HepG2 (cell line): ENCODE results near the gene GGA3. TPM values are rescaled to one million over a fixed set of nuclear protein-coding genes. Genes with fewer than 3 reads are reported as not detected.

ENCODE experiments used
- AKNA ChIP-seq: sonication (generic); formaldehyde crosslinking; IDR thresholded peaks from 2 replicates; pipeline ENCODE4 v1.4.0; 2020; ENCODE audit warnings: missing genetic modification reagents, borderline replicate concordance
- CHD4 ChIP-seq: fragments of 200-600 bp; sonication (generic); IDR thresholded peaks from 2 replicates; pipeline ENCODE4 v1.7.0; 2017; ENCODE audit warnings: mild to moderate bottlenecking, low read length, borderline replicate concordance
- PCBP1 ChIP-seq: fragments of 200-400 bp; formaldehyde crosslinking; IDR thresholded peaks from 2 replicates; pipeline ENCODE4 v1.6.1; 2017; ENCODE audit warnings: mild to moderate bottlenecking, low read depth, low read length, borderline replicate concordance
- PTBP1 ChIP-seq: fragments of 200-400 bp; formaldehyde crosslinking; IDR thresholded peaks from 2 replicates; pipeline ENCODE4 v1.6.1; 2018; ENCODE audit warnings: low read length, low read depth; ENCODE audit not compliant: poor library complexity, severe bottlenecking
- RBAK ChIP-seq: sonication (generic); formaldehyde crosslinking; IDR thresholded peaks from 2 replicates; pipeline ENCODE4 v1.5.1; 2020; ENCODE audit warnings: mild to moderate bottlenecking, missing genetic modification reagents
- RELA ChIP-seq: sonication (generic); formaldehyde crosslinking; IDR thresholded peaks from 2 replicates; pipeline ENCODE4 v1.4.0; 2020; ENCODE audit warnings: missing genetic modification reagents
- SNAPC5 ChIP-seq: sonication (generic); formaldehyde crosslinking; IDR thresholded peaks from 2 replicates; pipeline ENCODE4 v1.8.1; 2023; ENCODE audit warnings: mild to moderate bottlenecking, missing genetic modification reagents, borderline replicate concordance
- STAT6 ChIP-seq: sonication (generic); formaldehyde crosslinking; IDR thresholded peaks from 2 replicates; pipeline ENCODE4 v1.4.0; 2020; ENCODE audit warnings: missing genetic modification reagents, mild to moderate bottlenecking, borderline replicate concordance
- ZKSCAN5 ChIP-seq: sonication (generic); formaldehyde crosslinking; IDR thresholded peaks from 2 replicates; pipeline ENCODE4 v1.5.1; 2020; ENCODE audit warnings: mild to moderate bottlenecking, missing genetic modification reagents
- ZNF503 ChIP-seq: sonication (generic); formaldehyde crosslinking; IDR thresholded peaks from 2 replicates; pipeline ENCODE4 v1.4.0; 2020; ENCODE audit warnings: missing genetic modification reagents
- ZNF629 ChIP-seq: sonication (generic); formaldehyde crosslinking; conservative IDR thresholded peaks from 2 replicates; pipeline ENCODE4 v1.5.0; 2020; ENCODE audit warnings: missing genetic modification reagents
- ZSCAN25 ChIP-seq: sonication (generic); formaldehyde crosslinking; IDR thresholded peaks from 2 replicates; pipeline ENCODE4 v1.8.0; 2022; ENCODE audit warnings: mild to moderate bottlenecking, missing genetic modification reagents
- polyA plus RNA-seq, 8 experiments: library from polyadenylated mRNA; depleted of rRNA in 3 of 8; stranded (reverse) in 7 of 8; unstranded in 1 of 8; fragments of >200 nt; fragmentation: Illumina TruSeq in 4 of 8; extraction: Trizol in 4 of 8; gene quantifications; 2 replicates each; pipeline versions ENCODE4 v1.2.1 to v1.2.3, GENCODE V29; 2011 to 2016; ENCODE audit warnings: low read depth in 4 of 8, missing spikeins in 1 of 8, mixed read lengths in 1 of 8; ENCODE audit not compliant: insufficient read depth in 1 of 8
- total RNA-seq, 5 experiments: library from RNA; depleted of rRNA; stranded (reverse); fragments of >200 nt; fragmentation: Illumina TruSeq; extraction: Trizol; gene quantifications; 2 replicates each; pipeline ENCODE4 v1.2.3, GENCODE V29; 2016; ENCODE audit warnings: low read depth in 1 of 5
- TF ChIP-seq, protein P1 (sequence below): sonication (generic); formaldehyde crosslinking; IDR thresholded peaks from 2 replicates; pipeline ENCODE4 v1.4.0; 2020; ENCODE audit warnings: missing genetic modification reagents

The GGA3 gene
- total and polyA plus RNA-seq, 2 of the 13 experiments (the other 11 are each of a cell fraction or from before 2014, with no cell fraction given) = 28.4 to 43.7 TPM

DNA sequence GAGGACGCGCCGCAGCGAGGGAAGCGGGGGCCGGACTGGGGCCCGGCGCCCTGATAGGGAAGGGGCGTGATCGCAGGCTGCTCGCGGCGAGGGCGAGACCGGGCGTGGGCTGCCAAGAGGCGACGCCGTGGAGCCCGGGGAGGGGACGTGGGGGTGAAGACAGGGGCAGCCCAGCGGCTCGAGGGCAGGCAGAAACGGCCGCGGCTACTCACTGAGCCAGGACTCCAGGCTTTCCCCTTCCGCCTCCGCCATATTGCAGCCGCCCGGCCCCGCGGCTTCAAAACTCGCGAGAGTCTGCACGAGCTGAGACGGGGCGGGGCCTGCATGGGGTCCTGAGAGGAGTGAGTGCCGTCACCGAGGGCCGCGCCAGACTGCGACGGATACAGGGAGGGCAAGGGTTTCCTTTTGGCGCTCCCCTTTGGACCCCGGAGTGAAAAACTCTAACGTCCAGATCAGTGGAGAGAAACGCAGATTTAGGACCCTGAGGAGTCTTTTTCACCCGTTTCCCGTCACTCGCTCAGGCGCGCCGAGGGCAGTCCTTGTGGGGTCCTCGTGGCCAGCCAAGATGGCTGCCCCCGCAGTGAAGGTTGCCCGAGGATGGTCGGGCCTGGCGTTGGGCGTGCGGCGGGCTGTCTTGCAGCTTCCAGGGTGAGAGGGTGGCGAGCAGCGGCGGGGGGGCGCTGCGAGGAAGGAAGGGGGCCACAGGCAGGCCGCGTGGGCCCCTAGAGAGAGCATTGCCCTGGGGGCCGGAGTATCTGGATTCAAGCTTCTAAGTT lies at the start of gene GGA3, which contains the start of gene MRPS7 (continued):
- no peak for TF ChIP-seq ZNF503 (CRISPR knock-in tag)
- no peak; the same call in 1 of the 2 replicates for TF ChIP-seq RELA (CRISPR knock-in tag)
- TF ChIP-seq, protein P1, sequence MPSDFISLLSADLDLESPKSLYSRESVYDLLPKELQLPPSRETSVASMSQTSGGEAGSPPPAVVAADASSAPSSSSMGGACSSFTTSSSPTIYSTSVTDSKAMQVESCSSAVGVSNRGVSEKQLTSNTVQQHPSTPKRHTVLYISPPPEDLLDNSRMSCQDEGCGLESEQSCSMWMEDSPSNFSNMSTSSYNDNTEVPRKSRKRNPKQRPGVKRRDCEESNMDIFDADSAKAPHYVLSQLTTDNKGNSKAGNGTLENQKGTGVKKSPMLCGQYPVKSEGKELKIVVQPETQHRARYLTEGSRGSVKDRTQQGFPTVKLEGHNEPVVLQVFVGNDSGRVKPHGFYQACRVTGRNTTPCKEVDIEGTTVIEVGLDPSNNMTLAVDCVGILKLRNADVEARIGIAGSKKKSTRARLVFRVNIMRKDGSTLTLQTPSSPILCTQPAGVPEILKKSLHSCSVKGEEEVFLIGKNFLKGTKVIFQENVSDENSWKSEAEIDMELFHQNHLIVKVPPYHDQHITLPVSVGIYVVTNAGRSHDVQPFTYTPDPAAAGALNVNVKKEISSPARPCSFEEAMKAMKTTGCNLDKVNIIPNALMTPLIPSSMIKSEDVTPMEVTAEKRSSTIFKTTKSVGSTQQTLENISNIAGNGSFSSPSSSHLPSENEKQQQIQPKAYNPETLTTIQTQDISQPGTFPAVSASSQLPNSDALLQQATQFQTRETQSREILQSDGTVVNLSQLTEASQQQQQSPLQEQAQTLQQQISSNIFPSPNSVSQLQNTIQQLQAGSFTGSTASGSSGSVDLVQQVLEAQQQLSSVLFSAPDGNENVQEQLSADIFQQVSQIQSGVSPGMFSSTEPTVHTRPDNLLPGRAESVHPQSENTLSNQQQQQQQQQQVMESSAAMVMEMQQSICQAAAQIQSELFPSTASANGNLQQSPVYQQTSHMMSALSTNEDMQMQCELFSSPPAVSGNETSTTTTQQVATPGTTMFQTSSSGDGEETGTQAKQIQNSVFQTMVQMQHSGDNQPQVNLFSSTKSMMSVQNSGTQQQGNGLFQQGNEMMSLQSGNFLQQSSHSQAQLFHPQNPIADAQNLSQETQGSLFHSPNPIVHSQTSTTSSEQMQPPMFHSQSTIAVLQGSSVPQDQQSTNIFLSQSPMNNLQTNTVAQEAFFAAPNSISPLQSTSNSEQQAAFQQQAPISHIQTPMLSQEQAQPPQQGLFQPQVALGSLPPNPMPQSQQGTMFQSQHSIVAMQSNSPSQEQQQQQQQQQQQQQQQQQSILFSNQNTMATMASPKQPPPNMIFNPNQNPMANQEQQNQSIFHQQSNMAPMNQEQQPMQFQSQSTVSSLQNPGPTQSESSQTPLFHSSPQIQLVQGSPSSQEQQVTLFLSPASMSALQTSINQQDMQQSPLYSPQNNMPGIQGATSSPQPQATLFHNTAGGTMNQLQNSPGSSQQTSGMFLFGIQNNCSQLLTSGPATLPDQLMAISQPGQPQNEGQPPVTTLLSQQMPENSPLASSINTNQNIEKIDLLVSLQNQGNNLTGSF (CRISPR knock-in tag) = peak; percentile 57; the same call in 1 of the 2 replicates
- TF ChIP-seq STAT6 (CRISPR knock-in tag) = no peak
- TF ChIP-seq PTBP1 = no peak
- no peak for TF ChIP-seq ZSCAN25
- TF ChIP-seq CHD4 = no peak
- no peak; the same call in 1 of the 2 replicates for TF ChIP-seq ZNF629
- no peak; the same call in 1 of the 2 replicates for TF ChIP-seq RBAK (CRISPR knock-in tag)
- TF ChIP-seq AKNA (CRISPR knock-in tag) = no peak
- TF ChIP-seq SNAPC5 (CRISPR knock-in tag) = no peak
- peak; percentile 90 for TF ChIP-seq PCBP1
- TF ChIP-seq ZKSCAN5 (CRISPR knock-in tag) = no peak
